Forelimb muscle (tissue), 1 donor: ENCODE measurements around the gene ABCC6. TPM values are rescaled to one million over a fixed set of nuclear protein-coding genes. Genes with fewer than 3 reads are reported as not detected.
"Not testable (repeated sequence)": the region's sequence is repeated elsewhere in the genome, so short reads cannot be mapped to it uniquely, and the experiment has no call there.

Experiments
- DNase-seq: peaks from one replicate; pipeline ENCODE4 v3.0.0-alpha.2; 2013; ENCODE audit warnings: low read depth
- polyA plus RNA-seq: library from polyadenylated mRNA; unstranded; fragments of 120-200 nt; gene quantifications from one replicate; pipeline ENCODE4 v1.2.1, GENCODE V29; 2013; ENCODE audit not compliant: insufficient read length

The ABCC6 gene
- polyA plus RNA-seq, 1 donor, result 1.3 TPM

DNA sequence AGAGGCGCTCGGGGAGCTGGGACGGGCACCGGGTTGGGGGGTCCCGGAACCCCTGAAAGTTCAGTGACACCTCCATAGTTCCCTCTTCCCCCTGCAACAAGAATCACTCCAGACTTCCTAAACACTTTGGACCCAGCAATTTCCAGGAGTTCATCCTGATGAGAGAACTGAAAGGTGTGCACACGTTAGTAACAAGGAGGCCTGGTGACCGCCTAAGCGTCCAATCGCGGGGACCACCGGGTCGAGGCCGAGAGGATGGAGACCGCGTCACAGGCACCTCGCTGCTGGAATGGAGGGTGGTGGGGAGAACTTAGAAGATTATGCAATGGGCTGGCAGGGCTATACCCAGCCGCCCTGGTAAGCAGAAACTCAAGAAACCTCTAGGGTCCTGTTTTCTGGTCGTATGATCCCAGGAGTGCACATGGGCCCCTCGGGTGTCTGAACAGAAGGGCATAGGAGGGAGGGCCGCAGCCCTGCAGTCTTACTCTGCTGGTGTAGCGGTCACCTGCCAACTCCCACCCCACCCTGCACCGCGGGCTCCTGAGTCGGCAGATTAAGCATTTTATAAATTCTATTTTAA lies 458 bp upstream of the ABCC6 start:
- DNase-seq, result not testable (repeated sequence)

DNA sequence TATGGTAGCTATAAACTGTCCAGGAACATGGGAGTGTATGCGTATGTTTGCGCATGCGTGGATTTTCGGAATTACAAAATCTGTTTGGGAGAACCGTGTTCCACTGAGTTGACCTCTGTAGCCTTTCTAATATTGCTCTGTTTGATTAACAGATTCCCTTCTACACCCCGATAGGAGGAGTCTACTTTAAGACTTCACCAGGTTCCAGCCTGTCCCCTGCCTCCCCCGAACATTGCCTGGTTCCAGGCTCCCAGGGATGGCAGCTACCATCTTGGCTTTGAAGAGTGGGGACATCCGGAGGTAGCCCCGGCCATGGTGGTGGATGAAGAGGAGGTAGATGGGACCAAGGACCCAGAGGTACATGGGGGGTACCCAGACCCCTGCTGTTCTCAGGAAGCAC lies 1.9 kb downstream of the ABCC6 start:
- DNase-seq, result not testable (repeated sequence)

DNA sequence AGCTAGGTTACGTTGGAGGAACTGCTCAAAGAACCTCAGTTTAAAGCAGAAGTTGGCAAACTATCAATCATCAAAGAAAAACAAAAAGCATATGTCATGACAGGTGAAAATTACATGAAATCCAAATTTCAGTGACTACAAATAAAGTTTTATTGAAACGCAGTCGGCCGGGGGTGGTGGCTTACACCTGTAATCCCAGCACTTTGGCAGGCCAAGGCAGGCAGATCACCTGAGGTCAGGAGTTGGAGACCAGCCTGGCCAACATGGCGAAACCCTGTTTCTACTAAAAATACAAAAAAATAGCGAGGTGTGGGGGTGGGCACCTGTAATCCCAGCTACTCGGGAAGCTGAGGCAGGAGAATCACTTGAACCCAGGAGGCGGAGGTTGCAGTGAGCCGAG lies 2.8 kb downstream of the ABCC6 start:
- not testable (repeated sequence) for DNase-seq

DNA sequence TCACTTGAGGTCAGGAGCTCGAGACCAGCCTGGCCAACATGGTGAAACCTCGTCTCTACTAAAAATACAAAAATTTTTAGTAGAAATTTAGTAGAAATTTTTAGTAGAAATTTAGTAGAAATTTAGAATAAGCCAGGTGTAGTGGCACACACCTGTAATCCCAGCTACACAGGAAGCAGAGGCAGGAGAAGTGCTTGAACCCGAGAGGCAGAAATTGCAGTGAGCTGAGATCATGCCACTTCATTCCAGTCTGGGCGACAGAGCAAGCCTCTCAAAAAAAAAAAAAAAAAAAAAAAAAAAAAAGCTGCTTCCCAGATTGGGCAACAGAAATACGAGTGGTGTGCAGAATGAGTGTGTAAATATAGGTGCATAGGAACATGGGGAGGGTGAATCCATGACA lies 4.5 kb downstream of the ABCC6 start:
- DNase-seq, result not testable (repeated sequence)

DNA sequence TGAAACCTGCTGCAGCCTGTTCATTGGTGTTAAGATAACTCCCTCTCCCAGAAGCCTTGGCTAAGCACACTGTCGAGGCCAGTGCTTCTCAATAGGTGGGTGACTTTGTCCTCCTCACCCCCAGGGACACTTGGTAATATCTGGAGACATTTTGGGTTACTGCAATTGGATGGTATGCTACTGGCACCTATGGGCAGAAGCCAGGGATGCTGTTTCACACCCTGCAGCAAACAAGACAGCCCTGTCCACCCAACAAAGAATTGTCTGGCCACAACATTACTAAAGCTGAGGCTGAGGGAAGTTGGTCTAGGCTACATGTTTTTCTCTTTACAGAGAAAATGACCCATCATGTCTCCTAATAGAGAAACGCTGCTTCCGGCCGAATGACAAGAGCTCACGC lies 4.9 kb downstream of the ABCC6 start:
- not testable (repeated sequence) for DNase-seq

DNA sequence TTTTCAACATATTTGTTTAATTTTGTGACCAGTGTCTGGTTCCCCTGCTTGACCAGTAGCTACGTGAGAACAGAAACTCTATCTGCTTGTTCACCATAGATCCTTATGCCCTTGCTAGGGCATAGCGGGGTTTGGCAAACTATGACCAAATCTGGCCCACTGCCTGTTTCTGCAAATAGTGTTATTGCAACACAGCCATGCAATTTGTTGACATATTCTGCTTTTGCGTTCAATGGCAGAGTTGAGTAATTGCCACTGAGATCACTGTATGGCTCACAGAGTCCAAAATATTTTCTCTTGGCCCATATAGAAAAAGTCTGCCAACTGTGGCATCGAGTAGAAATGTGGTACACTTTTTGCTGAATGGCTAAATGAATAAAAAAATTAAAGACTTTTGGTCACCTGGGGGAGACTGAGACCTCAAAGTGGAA lies 9.4 kb downstream of the ABCC6 start:
- DNase-seq, result not testable (repeated sequence)

DNA sequence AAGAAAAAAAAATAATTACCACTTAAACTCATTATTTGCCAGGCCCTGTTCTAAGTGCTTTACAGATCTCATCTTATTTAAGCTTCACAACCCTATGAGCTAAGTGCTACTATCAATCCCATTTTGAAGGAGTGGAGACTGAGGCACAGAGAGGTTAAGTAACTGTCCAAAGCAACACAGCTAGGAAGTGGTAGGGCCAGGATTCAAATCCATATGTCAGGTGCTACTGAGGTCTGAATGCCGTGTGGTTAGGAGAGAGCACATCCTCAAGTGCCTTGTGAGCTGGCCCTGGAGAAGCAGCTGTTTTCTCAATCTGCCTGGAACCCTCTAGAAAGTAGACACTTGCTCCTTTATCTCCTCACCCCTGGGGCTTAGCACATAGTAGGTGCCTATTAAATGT lies 11.9 kb downstream of the ABCC6 start:
- not testable (repeated sequence) for DNase-seq

DNA sequence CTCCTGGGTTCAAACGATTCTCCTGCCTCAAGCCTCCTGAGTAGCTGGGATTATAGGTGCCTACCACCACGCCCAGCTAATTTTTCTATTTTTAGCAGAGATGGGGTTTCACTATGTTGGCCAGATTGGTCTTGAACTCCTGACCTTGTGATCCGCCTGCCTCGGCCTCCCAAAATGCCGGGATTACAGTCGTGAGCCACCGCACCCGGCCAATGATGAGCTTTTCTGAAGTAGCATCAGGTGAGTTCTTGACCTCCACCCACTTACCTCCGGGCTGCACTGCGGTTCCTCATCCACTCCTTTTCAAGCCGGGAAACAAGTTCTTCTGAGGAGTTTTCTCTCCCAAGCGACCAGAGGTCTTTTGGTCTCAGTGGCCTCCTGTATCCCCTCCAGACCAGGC lies 14.8 kb downstream of the ABCC6 start:
- DNase-seq, result not testable (repeated sequence)

DNA sequence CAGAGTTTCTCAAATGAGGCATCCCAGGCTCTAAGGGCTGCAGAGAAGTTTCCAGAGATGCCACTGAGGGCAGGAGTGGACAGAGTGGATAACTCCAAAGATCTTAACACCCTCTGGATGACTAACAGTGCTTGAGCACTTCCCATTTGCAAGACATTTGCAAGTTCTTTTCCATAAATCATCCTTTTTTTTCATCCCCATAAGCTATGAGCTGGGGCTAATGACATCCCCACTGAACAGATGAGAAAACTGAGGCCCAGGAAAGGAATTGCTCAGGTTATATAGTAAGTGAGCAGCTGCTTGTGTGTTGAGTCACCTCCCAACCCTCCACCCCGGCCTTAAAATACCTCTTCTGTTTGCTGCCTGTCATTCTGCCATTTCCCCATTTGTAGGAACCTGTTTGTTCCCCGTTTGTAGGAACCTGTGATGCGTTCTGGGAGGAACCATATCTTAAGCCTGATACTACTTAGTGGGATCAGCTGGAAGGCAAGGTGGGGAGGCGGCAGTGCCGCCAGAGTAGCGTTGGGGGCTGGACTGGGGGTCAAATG lies 15.4 kb downstream of the ABCC6 start:
- not testable (repeated sequence) for DNase-seq

DNA sequence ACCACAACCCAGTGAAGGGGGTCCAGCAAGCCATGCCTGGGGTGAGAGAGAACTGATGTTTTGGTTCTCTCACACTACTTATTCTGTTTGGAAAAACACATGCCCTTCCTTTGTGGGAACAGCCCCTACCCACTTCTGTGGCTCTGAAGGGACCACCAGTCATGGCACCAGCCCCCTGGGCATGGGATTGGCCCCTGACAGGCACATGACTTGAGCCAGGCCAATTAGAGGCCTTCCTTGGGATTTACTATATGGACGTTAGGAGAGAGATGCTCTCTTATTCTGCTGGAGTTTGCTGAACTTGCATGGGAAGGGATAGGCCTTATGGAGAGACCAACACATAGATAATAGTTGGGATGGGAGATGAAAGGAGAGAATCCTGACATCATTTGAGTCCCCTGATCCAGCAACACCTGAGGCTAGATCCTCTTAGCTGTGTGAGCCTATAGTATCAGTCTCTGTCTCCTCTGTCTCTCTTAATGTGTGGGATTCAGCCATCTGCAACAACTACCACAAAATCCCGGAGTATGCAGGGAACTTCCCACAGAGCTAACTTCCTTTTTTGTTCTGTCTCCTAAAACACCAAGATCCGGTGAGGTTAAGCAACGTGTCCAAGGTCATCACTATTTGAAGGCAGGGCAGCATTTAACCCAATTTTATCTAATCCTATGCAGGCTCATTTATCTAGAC lies 16.1 kb downstream of the ABCC6 start:
- DNase-seq, result not testable (repeated sequence)

DNA sequence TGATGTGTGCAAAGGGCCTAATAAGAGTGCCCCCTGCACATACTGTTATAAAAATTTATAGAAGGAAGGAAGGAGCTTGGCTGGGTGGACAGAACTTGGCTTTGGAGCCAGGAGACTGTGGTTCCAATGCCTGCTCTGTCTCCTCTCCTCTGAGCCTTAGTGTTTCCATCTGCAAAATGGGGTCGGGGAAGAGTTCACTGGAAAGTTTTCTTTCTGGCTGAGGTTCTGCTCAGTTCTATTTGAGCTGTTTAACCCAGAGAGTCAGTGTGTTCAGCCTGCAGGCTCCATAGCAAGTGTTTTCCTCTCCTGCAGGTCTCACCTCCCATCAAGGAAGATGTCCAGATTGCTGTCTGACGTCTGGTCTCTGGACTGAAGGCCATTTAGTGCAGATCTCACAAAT lies 17.4 kb downstream of the ABCC6 start:
- not testable (repeated sequence) for DNase-seq

DNA sequence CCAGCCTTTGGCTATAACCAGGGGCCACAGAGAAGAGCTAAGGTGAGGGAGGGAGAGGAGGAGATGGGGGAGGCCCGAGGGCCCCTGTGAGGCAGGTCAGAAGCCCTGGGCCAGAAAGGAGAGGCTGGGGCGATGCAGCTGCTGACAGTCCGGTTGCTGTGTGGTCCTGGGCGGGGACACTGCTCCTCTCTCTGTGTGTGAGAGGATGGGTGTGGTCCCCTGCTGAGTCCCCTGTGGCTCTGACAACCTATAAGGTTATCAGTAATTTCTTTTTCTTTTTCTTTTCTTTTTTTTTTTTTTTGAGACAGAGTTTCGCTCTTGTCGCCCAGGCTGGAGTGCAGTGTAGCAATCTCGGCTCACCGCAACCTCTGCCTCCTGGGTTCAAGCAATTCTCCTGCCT lies 18.7 kb downstream of the ABCC6 start:
- DNase-seq, result not testable (repeated sequence)

DNA sequence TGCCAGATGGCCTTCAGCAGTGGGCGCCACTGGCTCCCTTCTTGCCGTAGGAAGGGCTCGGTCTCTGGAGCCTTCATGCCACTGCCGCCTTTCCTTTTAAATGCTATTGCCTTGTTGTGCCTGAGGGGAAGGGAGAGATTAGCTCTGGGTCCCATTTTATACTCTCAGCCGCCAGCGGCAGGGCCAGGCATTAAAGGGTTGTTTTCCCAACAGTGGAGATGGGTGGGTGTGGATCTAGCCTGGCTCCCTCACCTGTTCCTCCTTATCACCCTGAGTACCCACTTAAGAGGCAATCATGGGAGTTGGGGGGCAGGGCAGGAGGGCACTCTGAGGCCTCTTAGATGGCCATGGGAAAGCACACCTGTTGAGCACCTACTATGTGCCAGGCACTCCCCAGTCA lies 19.8 kb downstream of the ABCC6 start:
- DNase-seq, result not testable (repeated sequence)

DNA sequence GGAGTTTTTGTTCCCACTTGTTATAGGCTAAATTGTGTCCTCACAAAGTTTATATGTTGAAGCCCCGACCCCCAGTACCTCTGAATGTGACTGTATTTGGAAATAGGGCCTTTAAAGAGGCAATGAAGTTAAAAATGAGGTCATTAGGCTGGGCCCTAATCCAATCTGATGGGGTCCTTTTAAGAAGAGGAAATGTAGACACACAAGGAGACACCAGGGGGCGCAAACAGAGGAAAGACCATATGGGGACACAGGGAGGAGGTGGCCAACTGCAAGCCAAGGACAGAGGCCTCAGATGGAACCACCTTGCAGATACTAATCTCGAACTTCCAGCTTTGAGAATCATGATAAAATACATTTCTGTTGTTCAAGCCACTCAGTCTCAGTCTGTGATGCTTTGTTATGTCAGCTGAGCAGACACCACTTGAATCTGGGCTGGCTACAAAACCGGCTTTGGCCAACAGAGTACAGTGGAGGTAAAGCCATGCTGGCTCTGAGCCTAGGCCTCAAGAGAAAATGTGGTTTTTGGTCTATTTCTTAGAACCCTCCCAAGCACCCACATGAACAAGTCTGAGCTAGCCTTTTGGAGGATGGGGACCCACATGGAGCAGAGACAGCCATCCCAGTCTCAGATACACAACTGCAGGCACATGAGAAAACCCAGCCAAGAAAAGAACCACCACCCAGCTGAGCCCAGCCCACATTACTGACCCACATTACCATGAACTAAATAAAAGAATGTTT lies 20.7 kb downstream of the ABCC6 start:
- DNase-seq, result not testable (repeated sequence)

DNA sequence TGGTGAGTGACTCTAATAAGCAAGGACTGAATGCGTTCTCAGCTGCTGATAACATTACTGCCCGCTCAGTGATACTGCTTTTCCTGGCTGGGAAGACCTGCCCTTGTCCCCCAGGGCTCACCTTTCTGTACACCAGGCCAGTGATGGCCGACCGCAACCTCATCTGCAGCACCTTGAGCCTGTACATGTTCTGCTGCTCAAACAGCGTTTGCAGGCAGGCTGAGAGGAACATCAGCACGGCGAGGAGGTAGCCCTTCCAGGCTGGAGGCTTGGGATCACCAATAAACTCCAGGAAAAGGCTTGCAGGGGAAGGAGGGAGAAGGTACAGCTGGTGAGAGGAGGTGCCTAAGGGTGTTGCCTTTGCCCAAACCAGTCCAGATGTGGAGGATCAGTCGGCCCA lies 21.4 kb downstream of the ABCC6 start:
- not testable (repeated sequence) for DNase-seq

DNA sequence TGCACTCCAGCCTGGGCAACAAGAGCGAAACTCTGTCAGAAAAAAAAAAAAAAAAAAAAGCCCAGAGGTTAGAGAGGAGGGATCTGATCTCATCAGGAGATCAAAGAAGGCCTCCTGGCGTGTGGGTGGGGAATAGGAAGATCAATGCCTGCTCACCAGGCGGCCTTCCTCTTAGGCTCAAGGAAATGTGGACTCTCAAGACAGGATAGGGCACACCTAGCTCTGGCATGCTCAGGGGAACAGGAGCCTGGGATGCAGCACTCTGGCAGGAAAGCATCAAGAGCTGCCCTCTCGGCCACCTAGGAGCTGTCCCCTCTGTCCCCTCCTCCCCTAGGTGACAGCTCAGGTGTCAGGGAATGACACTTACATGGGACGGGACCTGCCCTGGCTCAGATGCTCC lies 22.9 kb downstream of the ABCC6 start:
- not testable (repeated sequence) for DNase-seq

DNA sequence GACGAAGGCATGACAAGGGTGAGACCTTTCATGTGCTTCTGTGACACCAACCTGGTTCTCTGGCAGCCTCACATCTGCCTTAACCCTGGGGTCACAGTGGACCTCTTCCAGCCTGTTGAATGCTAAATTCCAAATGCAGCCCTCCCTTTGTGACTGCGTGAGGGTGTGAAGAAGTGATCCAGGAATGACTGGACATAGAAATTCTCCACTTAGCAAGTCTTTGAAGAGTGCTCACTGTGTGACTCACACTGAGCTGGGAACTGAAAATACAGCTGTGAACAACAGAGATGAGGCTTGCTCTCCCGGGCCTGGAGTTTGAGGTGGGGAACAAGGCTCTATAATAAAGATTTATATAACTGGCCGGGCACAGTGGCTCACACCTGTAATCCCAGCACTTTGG lies 23.9 kb downstream of the ABCC6 start:
- DNase-seq, result not testable (repeated sequence)

DNA sequence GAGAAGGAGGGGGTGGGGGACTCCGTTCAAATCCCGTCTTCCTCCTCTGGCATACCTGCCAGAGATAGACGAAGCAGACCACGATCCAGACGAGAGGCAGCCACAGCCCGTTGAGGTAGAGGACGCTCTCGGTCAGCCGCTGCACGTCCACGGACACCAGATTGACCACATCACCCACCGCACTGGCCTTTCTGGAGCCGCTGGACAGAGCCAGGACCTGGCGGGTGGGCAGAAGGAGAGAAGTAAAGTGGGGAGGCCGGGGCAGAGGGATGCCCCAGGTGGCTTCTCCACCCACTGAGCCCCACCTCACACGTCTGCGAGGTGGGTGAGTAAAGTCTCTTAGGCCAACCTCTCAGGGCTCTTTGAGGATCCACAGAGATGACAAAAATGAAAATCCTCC lies 25.3 kb downstream of the ABCC6 start:
- DNase-seq, result no peak

DNA sequence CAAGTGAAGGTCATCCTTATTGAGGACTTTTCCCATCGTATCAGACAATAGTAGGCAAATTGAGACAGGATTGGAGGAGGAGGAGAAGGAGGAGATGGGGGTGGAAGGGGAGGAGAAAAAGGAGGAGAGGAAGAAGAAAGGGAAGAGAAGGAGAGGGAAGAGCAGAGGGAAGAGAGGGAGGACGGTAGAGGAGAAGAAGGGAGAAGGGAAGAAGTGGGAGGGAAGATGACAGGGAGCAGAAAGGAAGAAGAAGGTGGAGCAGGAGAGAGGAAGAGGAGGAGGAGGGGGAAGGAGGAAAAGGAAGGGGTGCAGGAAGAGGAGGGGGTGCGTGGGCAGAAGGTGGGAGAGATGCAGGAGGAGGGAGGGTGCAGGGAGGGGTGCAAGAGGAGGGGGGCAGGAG lies 26.0 kb downstream of the ABCC6 start:
- DNase-seq, result no peak

DNA sequence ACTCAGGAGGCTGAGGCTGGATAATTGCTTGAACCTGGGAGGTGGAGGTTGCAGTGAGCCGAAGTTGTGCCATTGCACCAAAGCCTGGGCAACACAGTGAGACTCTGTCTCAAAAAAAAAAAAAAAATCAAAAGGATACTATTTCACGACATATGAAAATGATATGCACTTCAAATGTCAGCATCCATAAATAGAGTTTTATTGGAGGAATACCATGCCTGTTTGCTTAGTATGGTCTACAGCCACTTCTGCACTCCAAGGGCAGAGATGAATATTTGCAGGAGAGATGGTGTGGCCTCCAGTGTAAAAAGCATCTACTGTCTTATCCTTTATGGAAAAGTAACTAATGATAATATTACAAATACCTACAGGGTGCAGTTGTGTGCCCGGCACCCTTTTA lies 27.2 kb downstream of the ABCC6 start:
- no peak for DNase-seq

DNA sequence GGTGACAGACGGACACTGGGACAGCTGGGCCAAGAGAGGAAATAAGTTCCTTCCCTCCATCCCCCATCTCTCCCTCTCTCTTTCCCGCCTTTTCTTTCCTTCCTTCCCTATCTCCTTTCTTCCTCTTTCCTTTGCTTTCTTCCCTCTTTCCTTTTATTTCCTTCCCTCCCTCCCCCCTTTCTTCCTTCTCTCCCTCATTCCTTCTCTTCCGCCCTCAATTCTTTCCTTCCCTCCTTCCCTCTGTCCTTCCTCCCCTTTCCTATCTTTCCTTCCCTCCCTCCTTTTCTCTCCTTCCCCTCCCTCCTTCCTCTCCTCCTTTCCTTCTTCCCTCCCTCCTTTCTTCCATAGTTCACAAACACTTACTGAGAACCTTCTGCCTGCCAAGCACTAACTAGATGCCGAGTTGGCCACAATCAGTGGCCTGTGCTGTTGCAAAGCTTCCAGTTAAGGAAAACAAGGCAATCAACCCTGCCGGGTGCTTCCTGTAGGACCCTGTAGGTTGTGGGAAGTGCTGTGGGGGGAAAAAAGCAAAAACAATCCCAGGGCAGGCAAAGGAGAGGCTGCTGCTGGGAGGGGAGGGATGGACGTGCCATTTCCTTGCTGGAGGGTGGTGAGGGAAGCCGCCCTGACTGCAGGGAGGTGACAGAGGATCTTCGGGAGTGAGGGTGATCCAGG lies 31.7 kb downstream of the ABCC6 start:
- DNase-seq, result no peak

DNA sequence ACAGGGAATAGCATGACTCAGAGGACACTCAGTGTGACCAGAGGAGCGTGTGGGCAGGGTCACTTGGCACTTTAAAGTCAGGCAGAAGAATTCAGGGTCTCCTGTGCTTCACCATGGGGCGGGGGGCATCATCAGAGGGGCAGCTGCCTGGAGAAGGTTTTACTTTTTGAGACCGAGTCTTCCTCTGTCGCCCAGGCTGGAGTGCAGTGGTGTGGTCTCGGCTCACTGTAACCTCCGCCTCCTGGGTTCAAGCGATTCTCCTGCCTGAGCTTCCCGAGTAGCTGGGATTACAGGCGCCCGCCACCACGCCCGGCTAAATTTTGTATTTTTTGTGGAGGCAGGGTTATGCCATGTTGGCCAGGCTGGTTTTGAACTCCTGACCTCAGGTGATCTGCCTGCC lies 32.3 kb downstream of the ABCC6 start:
- DNase-seq, result not testable (repeated sequence)
